Naive B cell (primary cell): Measurements from ENCODE around the gene MSMB. TPM values are rescaled to one million over a fixed set of nuclear protein-coding genes. Genes with fewer than 3 reads are reported as not detected.

Experiments
- ATAC-seq, 2 donors: fragments of 150-1000 bp; cut with Tn5 transposase; 2 replicates each; pipeline ENCODE4 v1.10.0; 2021; ENCODE audit warnings: low read depth in 2 of 2, mild to moderate bottlenecking in 2 of 2, moderate library complexity in 2 of 2
- DNase-seq: peaks from one replicate; pipeline ENCODE4 v3.0.0; 2022
- H3K27ac Mint-ChIP-seq, 6 donors: one replicate each; pipeline ENCODE4 v1.8.0; 2020 to 2022; ENCODE audit warnings: mild to moderate bottlenecking in 6 of 6, mixed read lengths in 6 of 6, moderate library complexity in 5 of 6, inconsistent platforms in 2 of 6
- H3K27me3 Mint-ChIP-seq, 3 donors: one replicate each; pipeline ENCODE4 v1.8.0; 2021 to 2022; ENCODE audit warnings: mixed read lengths in 3 of 3, mild to moderate bottlenecking in 1 of 3
- H3K36me3 Mint-ChIP-seq, 2 donors: one replicate each; pipeline ENCODE4 v1.8.0; 2020 to 2022; ENCODE audit warnings: mixed read lengths in 2 of 2, inconsistent platforms in 1 of 2, mild to moderate bottlenecking in 1 of 2
- H3K4me1 Mint-ChIP-seq, 3 donors: one replicate each; pipeline ENCODE4 v1.8.0; 2020 to 2022; ENCODE audit warnings: mixed read lengths in 3 of 3, inconsistent platforms in 1 of 3, mild to moderate bottlenecking in 1 of 3, moderate library complexity in 1 of 3
- H3K4me3 Mint-ChIP-seq, 8 donors: one replicate each; pipeline ENCODE4 v1.8.0; 2020 to 2022; ENCODE audit warnings: mild to moderate bottlenecking in 8 of 8, mixed read lengths in 8 of 8, moderate library complexity in 8 of 8, inconsistent platforms in 2 of 8
- H3K9me3 Mint-ChIP-seq, 7 donors: one replicate each; pipeline ENCODE4 v1.8.0; 2020 to 2022; ENCODE audit warnings: mixed read lengths in 7 of 7, mild to moderate bottlenecking in 5 of 7, inconsistent platforms in 2 of 7, moderate library complexity in 1 of 7
- polyA plus RNA-seq, 6 donors: library from polyadenylated mRNA; unstranded; fragments of 300-500 nt; fragmentation: Illumina TruSeq; gene quantifications; one replicate each; pipeline ENCODE4 v1.2.3, GENCODE V29; 2021; ENCODE audit warnings: low read depth in 6 of 6

MSMB gene
- polyA plus RNA-seq, 6 donors from 2014 or later: not detected

DNA sequence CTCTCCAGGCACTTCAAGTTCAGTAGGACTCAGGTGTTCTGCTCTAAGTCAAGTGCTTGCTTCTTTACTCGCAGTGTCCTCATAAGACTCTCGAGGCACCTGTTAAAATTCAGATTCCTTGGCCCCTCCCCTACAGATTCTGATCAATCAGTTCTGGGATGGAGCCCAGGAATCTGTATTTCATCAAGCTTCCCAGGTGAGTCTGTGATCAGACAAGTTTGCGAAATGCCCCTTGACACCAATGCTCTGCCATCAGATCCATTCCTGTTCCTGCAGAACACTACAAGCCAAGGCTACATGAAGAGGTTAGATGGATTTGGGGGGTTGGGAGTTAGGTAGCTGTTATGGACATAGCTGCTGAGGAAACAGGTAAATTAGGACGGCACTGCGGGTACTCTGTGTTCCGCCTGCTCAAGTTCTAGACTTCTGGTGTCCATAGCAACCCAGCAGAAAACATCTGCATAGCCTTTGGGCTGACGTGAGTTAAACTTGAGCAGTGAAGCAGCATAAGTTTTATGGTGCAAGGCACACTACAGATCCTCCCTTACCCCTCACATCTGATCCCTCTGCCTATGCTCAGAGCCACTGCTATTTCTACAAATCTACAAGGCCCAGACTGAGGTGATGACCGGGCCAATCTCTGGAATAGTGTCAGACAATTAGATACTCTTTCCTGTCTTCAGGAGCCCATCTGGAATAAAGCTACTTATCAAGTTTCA is 8.8 kb downstream of the MSMB start:
- ATAC-seq: no peak
- H3K9me3 Mint-ChIP-seq: no peaks in the 10 kb centered on the region
- no peak overlapping the region for H3K27ac Mint-ChIP-seq
- H3K4me1 Mint-ChIP-seq: no peaks in the 10 kb centered on the region
- DNase-seq: no peak
- no peaks in the 10 kb centered on the region for H3K36me3 Mint-ChIP-seq
- H3K27me3 Mint-ChIP-seq: peaks cover 0 to 12% (median 5%) of the 10 kb centered on the region in 3 donors
- H3K4me3 Mint-ChIP-seq: no peak overlapping the region

DNA sequence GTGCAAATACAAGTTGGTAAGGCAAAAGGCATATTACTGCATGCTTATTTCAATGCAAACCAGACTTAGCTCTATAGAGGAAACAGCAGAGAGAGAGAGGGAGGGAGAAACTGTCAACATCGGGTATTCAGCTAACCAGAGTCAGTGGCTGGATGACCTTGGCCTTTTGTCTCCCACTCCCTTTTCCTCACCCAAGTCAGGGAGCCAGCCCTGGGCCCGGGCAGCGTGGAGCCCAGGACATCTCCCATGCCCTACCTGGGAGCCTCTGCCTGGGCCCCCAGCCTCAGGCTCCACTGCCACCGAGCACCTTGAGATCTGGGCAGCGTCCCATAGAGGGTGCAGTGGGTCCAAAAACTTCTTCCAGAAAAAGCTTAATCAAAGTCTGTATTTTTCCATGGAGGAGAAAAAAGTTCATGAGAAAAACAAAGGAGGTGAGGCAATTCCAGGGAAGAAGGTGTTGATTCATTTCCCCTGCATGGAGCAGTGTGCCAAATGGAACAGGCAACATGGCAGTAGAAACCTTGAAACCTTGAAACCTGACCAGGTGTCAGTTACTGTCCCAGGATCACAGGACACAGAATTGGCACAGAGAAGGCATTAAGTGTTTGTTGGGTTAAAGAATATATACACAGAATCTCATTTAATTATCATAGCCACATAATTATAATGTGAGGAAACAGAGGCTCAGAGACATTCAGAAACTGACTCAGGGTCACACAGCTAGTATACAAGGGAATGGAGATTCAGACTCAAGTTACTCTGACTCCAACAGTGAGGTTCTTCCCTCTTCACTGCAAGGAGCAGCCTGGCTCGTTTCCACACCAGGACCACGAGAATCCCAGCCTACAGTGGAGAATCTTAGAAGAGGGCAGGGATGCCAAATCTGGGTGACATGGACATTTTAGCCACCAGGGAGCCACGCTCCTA is 9.9 kb downstream of the MSMB start:
- DNase-seq (no peak), ATAC-seq (no peak)
- H3K27ac Mint-ChIP-seq: no peak overlapping the region
- no peak overlapping the region for H3K4me3 Mint-ChIP-seq
- no peaks in the 10 kb centered on the region for H3K9me3 Mint-ChIP-seq
- no peaks in the 10 kb centered on the region for H3K36me3 Mint-ChIP-seq
- peaks cover 0 to 12% (median 5%) of the 10 kb centered on the region in 3 donors for H3K27me3 Mint-ChIP-seq
- peaks cover 0 to 4% (median 0%) of the 10 kb centered on the region in 3 donors for H3K4me1 Mint-ChIP-seq

DNA sequence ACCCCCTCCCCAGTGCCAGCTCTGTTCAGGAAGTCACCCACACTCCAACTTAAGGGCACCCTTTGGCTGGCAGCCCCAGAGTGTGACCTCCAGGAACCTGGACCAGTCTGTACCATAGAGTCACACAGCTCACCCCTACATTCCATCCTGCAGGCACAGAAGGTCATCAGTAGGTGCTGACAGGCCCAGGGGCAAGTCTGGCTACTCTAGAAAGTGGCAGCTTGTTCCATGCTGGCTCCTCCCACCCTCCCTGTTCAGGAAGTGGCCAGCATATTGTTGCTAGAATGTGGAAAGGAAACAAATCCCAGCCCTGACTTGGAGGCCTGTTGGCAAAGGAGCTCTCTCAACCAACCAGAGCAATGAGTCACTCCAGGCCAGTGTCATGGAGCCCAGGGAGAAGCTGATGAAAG is 12.5 kb downstream of the MSMB start:
- no peak for ATAC-seq
- H3K27me3 Mint-ChIP-seq: peaks cover 0 to 12% (median 5%) of the 10 kb centered on the region in 3 donors
- no peaks in the 10 kb centered on the region for H3K9me3 Mint-ChIP-seq
- no peak overlapping the region for H3K27ac Mint-ChIP-seq
- H3K4me1 Mint-ChIP-seq: peaks cover 18 to 22% (median 18%) of the 10 kb centered on the region in 3 donors
- no peak for DNase-seq
- no peaks in the 10 kb centered on the region for H3K36me3 Mint-ChIP-seq
- no peak overlapping the region for H3K4me3 Mint-ChIP-seq

DNA sequence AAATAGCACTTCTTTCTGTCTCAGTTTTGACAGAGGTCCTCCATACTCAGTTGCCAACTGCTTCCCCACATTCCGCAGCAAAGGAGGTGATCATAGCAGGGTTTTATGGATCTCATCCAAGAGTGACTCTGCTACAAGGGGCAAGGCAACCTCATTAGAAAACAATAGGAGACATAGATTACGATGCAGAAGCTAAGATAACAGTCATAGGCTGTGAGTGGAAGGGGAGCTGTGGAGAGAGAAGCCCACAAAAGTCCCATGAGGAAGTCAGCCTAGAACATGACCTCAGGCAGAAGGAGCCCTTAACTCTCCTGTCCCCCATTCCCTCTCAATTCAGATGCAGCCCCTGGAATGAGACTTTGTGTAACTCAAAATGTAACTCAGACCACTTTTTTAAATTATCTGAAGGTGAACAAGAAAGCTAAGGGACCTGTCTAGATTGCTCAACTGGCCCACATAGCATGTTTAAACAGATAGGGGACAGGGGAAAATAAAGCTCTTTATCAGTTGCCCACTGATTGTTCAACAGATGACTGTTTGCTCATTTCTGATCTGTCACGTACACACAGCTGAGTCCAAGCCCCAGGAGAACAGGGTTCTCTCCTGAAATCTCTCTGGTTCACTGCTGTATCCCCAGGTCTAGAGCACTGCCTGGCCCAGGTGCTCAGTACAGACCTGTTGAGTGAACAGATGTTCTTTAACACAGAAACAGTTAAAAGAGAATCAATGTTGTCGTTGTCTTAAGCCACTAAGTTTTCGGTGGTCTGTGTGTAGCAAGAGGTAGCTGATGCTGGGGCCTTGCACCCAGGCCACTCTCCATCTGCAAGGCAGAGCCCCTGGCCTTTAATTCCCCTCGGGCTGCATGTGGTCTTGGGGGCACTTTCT is 14.2 kb downstream of the MSMB start:
- Mint-ChIP-seq H3K9me3 (no peaks in the 10 kb centered on the region), H3K4me1 (peaks cover 25 to 34% (median 33%) of the 10 kb centered on the region in 3 donors), H3K27me3 (peaks cover 0 to 12% (median 5%) of the 10 kb centered on the region in 3 donors), H3K4me3 (peak overlapping the region in 7 of 8 donors; percentile 16 to 82 (median 52)), H3K36me3 (no peaks in the 10 kb centered on the region), H3K27ac (peak overlapping the region in 3 of 6 donors; percentile 78 to 91 (median 84))
- ATAC-seq (no peak), DNase-seq (no peak)

DNA sequence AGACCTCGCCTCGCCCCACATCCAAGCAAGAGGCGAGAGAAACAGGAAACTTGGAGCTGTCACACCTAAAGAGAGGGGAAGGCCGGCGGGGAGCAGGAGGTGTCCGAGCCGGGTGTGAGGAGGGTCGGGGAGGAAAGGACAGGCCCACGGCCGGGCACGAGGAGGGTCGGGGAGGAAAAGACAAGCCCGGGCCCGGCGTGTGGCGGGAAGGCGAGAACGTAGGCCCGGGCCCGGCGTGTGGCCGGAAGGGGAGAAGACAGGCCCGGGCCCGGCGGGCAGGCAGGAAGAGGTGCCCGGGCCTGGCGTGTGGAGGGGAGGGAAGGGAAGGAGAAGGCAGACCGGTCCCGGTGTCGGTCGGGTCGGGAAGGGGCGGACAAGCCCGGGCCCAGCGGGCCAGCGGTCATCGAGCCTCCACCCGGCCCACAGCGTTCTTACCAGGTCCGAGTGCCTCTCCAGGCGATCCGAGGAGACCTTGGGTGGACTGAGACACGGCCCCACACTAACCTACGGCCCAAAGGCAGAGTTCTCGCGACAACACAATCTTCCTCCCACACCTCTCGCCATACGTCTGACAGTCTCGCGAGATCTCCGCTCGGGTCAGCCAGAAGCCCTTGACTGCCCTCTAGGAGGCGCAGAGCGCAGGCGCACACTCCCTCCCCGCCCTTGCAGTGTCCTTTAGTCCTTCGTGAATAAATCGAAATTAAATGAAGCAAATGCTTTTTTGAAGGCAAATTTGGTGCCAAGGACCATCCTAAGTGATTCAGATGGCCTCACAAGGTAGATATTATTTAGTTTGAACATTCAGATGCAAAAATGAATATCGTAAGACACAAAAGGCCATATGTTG is 15.8 kb downstream of the MSMB start, which contains the start of gene NCOA4:
NCOA4 (minus strand) TSS at position 533 of the 847 bp plus-strand sequence. CDS start 13,943 bp downstream, outside the sequence.
- Mint-ChIP-seq H3K27ac (peak within 1 kb of the TSS; percentile 91 to 99 (median 96)), H3K4me3 (peak within 1 kb of the TSS; percentile 79 to 99 (median 97)), H3K4me1 (peaks cover 33 to 46% (median 43%) of the 10 kb centered on the region in 3 donors), H3K36me3 (no peaks in the 10 kb centered on the region), H3K9me3 (no peaks in the 10 kb centered on the region), H3K27me3 (peaks cover 0 to 2% (median 1%) of the 10 kb centered on the region in 3 donors)
- ATAC-seq (peak; percentile 96 to 97), DNase-seq (peak; percentile 93)

DNA sequence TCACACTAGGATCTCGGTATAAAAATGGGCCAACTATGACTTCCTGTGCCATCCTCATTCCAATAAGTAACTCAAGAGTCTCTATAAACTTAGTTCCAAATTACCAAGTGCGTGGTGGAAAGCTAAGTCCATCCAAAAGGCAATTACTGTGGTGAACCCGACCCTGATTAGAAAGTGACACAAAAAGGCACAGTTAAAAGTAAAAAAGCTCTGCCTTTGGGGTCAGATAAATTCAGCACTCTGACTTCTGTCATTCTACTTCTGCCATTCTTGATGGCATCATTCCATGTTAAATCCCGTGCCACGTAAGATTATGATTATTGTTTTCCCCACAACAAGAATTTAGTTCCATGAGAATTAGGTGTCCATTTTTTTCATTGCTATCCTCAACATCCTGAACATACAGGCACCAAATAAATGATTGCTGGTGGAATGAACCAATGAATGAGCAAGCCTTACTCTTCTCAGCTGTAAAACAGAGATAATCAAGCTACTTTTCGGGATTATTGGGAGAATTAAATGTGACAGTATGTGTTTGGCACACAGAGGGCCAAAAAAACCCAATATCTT is 16.5 kb downstream of the MSMB start:
- peaks cover 38 to 54% (median 51%) of the 10 kb centered on the region in 3 donors for H3K4me1 Mint-ChIP-seq
- H3K27me3 Mint-ChIP-seq: no peaks in the 10 kb centered on the region
- H3K4me3 Mint-ChIP-seq: peak overlapping the region; percentile 79 to 99 (median 97)
- no peaks in the 10 kb centered on the region for H3K9me3 Mint-ChIP-seq
- peak overlapping the region; percentile 91 to 99 (median 96) for H3K27ac Mint-ChIP-seq
- H3K36me3 Mint-ChIP-seq: no peaks in the 10 kb centered on the region
- ATAC-seq: no peak
- no peak for DNase-seq

DNA sequence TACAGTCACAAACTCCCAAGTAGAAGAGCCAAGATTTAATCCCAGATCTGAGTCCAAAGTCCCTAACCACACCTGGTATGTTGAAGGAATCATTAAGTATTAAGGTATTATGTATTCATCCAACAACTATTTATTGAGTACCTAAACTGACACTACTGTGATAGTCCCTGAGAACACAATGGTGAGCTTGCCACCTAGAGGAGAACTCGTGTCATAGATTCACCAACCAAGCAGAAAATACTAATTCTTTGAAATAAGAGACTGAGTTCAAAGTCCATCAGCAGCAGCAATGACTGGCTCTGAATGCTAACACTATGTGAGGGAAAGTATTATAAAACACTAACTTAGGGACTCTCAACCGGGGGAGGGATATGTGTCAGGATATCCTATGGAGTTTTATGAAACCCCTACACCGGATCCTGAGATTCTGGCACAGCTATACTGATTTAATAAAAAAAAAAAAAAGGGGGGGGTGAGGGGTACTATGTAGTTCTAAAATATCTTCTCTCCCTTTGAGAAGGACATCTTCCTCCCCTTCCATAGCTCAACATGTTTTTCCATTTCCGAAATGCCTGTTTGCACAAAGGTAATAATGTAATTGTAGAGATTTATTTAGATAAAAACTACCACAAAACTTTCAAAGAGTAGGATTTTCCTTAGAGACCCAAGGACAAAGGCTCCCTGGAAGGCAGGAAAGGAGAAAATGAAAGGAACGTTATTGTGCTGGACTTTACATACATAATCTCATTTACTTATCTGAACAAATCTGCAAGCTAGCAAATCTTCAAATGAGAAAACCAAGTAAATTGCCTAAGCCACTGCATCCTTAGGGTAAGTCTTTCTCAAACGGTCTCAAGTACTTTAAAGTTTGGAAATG is 17.2 kb downstream of the MSMB start:
- H3K9me3 Mint-ChIP-seq: no peaks in the 10 kb centered on the region
- peak; percentile 12 to 18 for ATAC-seq

DNA sequence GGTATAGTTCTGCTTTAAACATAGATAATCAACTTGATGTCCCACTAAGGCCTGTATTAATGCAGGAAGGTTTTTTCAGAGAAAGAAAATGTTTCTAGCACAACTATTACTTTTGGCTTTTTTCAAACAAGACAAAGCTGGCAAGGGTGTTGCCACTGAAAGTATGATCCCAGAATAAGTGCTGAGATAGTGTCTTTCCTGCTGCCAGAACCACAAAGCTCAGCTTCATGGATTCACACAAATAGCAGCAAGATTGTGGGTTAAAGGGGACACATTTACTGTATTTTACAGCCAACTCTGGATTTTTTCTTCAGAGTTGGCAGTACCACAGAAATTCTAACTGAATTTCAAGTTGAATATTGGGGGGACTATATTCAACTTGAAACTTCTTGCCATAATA is 20.0 kb downstream of the MSMB start:
- Mint-ChIP-seq H3K27me3 (no peaks in the 10 kb centered on the region), H3K27ac (peak overlapping the region in 2 of 6 donors; percentile 18 to 75), H3K9me3 (no peaks in the 10 kb centered on the region), H3K4me1 (peaks cover 57 to 79% (median 66%) of the 10 kb centered on the region in 3 donors), H3K4me3 (peak overlapping the region in 1 of 8 donors; percentile 23), H3K36me3 (no peaks in the 10 kb centered on the region)
- DNase-seq (no peak), ATAC-seq (no peak)

More for the DNA sequence above, 17.2 kb downstream of the MSMB start:
- Mint-ChIP-seq H3K4me3 (peak overlapping the region; percentile 41 to 99 (median 96)), H3K27me3 (no peaks in the 10 kb centered on the region), H3K27ac (peak overlapping the region in 3 of 6 donors; percentile 78 to 94 (median 91)), H3K36me3 (no peaks in the 10 kb centered on the region), H3K4me1 (peaks cover 45 to 61% (median 56%) of the 10 kb centered on the region in 3 donors)
- DNase-seq: peak; percentile 41

DNA sequence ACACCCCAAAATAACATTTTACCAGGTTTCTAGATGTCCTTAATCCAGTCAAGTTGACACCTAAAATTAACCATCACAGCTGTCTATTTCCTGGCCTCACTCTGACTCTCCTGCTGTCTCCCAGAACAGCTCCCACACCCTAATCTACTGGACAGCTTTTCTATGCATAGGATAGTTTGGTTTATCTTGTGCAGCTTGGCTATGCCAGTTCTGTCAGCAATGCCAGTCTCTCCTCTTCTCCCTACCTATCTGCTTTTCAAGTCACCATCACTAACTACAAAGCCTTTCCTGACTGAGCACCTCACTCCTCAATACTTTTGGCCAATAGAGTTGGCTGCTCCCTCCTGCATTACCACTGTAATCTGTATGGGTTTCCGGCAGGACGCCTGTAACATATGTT is 20.7 kb downstream of the MSMB start:
- H3K4me3 Mint-ChIP-seq: peak overlapping the region in 3 of 8 donors; percentile 9 to 23 (median 16)
- H3K27me3 Mint-ChIP-seq: no peaks in the 10 kb centered on the region
- H3K4me1 Mint-ChIP-seq: peaks cover 54 to 81% (median 65%) of the 10 kb centered on the region in 3 donors
- peak overlapping the region in 4 of 6 donors; percentile 18 to 75 (median 50) for H3K27ac Mint-ChIP-seq
- no peak for ATAC-seq
- H3K36me3 Mint-ChIP-seq: no peaks in the 10 kb centered on the region
- no peaks in the 10 kb centered on the region for H3K9me3 Mint-ChIP-seq
- no peak for DNase-seq

DNA sequence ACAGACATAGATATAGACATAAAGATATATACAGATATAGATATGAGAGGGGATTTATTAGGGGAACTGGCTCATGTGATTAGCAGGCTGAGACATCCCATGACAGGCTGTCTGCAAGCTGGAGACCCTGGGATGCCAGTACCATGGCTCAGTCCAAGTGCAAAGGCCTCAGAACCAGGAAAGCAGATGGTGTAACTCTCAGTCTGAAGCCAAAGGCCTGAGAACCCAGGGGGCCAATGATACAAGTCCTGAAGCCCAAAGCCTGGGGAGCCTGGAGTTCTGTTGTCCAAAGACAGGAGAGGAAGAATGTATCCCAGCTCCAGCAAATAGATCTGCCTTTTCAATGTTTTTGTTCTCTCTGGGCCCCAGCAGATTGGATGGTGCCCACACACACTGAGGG is 21.1 kb downstream of the MSMB start:
- H3K27me3 Mint-ChIP-seq: no peaks in the 10 kb centered on the region
- peak overlapping the region in 1 of 8 donors; percentile 82 for H3K4me3 Mint-ChIP-seq
- H3K9me3 Mint-ChIP-seq: no peaks in the 10 kb centered on the region
- peak overlapping the region in 1 of 6 donors; percentile 74 for H3K27ac Mint-ChIP-seq
- H3K36me3 Mint-ChIP-seq: no peaks in the 10 kb centered on the region
- no peak for DNase-seq
- H3K4me1 Mint-ChIP-seq: peaks cover 52 to 85% (median 65%) of the 10 kb centered on the region in 3 donors
- ATAC-seq: no peak
